Peyer's patch (tissue), 4 donors: ENCODE measurements around the gene ZKSCAN3. TPM values are rescaled to one million over a fixed set of nuclear protein-coding genes. Genes with fewer than 3 reads are reported as not detected.

Source experiments
- DNase-seq, 3 donors: peaks; one replicate each; pipeline ENCODE4 v3.0.0-alpha.2; 2017 to 2019
- H3K27ac ChIP-seq, 4 donors: fragments of 200-600 bp; sonication (generic); one replicate each; pipeline ENCODE4 v1.5.1; 2016 to 2019
- H3K27me3 ChIP-seq, 2 donors: fragments of 200-600 bp; sonication (generic); one replicate each; pipeline ENCODE4 v1.5.1; 2019
- H3K36me3 ChIP-seq, 3 donors: fragments of 200-600 bp; sonication (generic); one replicate each; pipeline ENCODE4 v1.5.1; 2016 to 2019
- H3K4me1 ChIP-seq, 4 donors: fragments of 200-600 bp; sonication (generic); one replicate each; pipeline ENCODE4 v1.5.1; 2016 to 2019
- H3K4me3 ChIP-seq, 4 donors: fragments of 200-600 bp; sonication (generic); 1 replicate in 3 of 4; 2 replicates in 1 of 4; pipeline ENCODE4 v1.5.1; 2016 to 2019; ENCODE audit warnings: mild to moderate bottlenecking in 1 of 4
- H3K9me3 ChIP-seq, 4 donors: fragments of 200-600 bp; sonication (generic); one replicate each; pipeline ENCODE4 v1.5.1; 2016 to 2019; ENCODE audit warnings: mild to moderate bottlenecking in 1 of 4
- POLR2A ChIP-seq, 2 donors: fragments of 450-650 bp; IDR thresholded peaks; one replicate each; pipeline ENCODE4 v1.5.1; 2017; ENCODE audit warnings: antibody characterized with exemption in 2 of 2, mild to moderate bottlenecking in 2 of 2, moderate library complexity in 2 of 2
- total RNA-seq, 4 donors: library from RNA; depleted of rRNA; stranded (reverse); fragments of >200 nt; gene quantifications; one replicate each; pipeline ENCODE4 v1.1.0, GENCODE V29; 2016
- TF ChIP-seq, protein P1 (sequence below), 6 experiments: fragments of 450-650 bp in 4 of 6; fragments of 200-600 bp in 2 of 6; sonication (generic) in 1 of 6; IDR thresholded peaks; one replicate each; pipeline ENCODE4 v1.5.1; 2017 to 2019; ENCODE audit warnings: antibody characterized with exemption in 6 of 6, mild to moderate bottlenecking in 3 of 6, moderate library complexity in 1 of 6

The ZKSCAN3 gene
- total RNA-seq, 4 donors from 2014 or later = 2.5 to 7.0 (median 4.6) TPM

DNA sequence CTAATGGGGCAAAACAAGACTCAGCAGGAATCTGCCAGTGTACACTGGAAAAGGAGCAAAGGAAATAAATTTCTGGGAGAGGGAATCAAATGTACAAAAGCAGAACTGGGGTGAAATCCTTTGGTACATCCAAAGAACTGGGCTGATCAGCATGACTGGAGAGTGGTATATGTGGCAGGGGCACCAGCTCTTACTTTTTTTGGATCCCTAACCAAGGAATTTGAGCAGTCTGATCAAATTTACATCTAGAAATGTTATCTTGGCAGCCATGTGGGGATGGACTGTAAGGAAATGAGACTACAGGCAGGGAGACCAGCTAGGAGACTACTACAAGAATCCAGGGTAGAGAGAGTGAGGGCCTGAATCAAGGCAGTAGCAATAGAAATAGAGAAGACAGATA is 12.6 kb upstream of the ZKSCAN3 start:
- peak overlapping the region in 2 of 4 donors; percentile 92 for H3K27ac ChIP-seq
- no peak for TF ChIP-seq POLR2A (IDR thresholded peaks at IDR 0.05)
- TF ChIP-seq, protein P1, sequence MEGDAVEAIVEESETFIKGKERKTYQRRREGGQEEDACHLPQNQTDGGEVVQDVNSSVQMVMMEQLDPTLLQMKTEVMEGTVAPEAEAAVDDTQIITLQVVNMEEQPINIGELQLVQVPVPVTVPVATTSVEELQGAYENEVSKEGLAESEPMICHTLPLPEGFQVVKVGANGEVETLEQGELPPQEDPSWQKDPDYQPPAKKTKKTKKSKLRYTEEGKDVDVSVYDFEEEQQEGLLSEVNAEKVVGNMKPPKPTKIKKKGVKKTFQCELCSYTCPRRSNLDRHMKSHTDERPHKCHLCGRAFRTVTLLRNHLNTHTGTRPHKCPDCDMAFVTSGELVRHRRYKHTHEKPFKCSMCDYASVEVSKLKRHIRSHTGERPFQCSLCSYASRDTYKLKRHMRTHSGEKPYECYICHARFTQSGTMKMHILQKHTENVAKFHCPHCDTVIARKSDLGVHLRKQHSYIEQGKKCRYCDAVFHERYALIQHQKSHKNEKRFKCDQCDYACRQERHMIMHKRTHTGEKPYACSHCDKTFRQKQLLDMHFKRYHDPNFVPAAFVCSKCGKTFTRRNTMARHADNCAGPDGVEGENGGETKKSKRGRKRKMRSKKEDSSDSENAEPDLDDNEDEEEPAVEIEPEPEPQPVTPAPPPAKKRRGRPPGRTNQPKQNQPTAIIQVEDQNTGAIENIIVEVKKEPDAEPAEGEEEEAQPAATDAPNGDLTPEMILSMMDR (IDR thresholded peaks at IDR 0.05) = no peak

DNA sequence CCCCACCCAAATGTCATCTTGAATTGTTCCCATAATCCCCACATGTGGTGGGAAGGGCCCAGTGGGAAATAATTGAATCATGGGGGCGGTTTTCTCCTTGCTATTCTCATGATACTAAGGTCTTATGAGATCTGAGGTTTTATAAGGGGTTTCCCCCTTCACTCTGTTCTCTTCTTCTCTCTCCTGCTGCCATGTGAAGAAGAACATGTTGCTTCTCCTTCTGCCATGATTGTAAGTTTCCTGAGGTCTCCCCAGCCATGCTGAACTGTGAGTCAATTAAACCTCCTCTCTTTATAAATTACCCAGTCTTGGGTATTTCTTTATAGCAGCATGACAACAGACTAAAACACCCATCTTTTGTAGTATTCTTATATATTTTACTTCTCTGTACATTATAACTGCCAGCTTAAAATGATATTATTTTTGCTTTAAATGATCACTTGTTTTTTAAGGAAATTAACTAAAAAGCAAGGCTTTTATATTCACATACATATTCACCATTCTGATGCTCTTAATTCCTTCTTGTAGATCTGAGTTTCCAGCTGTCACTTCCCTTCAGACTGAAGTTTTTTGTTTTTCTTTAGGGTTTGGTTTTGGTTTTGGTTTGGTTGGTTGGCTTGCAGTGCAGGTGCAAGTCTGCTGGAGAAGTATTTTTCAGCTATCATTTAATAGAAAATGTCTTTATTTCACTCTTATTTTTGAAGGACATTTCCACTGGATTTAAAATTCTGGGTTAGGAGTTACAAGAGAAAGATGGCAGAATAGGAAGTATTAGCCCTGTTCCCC is 9.2 kb upstream of the ZKSCAN3 start:
- no peaks in the 10 kb centered on the region for H3K9me3 ChIP-seq
- no peaks in the 10 kb centered on the region for H3K4me1 ChIP-seq
- no peak overlapping the region for H3K4me3 ChIP-seq
- no peak for DNase-seq
- H3K27ac ChIP-seq = no peak overlapping the region
- H3K27me3 ChIP-seq = no peaks in the 10 kb centered on the region
- TF ChIP-seq, protein P1 (IDR thresholded peaks at IDR 0.05) = no peak
- no peak for TF ChIP-seq POLR2A (IDR thresholded peaks at IDR 0.05)
- no peaks in the 10 kb centered on the region for H3K36me3 ChIP-seq

More for the DNA sequence above, 12.6 kb upstream of the ZKSCAN3 start:
- Histone ChIP-seq H3K4me1 (no peaks in the 10 kb centered on the region), H3K9me3 (no peaks in the 10 kb centered on the region), H3K4me3 (no peak overlapping the region), H3K27me3 (no peaks in the 10 kb centered on the region), H3K36me3 (no peaks in the 10 kb centered on the region)
- no peak for DNase-seq

DNA sequence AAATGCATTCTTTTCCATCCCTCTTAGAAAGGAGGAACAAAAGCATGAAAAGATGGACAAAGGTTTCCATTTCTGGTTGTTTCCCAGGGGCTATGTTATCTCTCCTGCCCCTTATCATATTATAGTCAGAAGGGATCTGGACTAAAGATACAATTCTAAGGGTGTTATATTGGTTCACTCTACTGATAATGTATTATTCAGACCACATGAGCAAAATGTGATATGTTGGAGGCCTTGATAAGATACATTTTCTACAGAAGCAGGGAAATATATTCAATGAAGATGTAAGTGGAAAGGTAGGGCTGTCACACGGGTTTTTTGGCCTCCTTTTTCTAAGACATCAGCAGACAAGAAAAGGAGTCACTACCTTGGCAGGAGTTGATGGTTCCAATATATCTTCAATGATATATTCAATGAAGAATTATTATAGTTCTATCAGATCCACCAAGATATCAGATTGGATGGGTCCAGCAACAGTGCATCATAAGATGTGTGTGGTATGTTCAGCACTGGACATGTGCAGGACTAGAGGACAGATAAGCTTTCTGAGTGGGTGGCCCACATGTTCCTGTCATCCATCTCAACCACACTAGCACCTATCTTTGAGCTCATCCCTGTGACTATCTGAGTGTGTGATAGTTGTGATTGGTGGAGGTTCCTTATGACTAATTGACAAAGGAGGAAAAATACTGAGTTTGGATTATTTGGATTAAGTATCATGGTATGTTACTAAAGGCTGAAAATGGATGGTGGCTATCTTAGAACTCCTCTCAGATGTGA is 5.7 kb upstream of the ZKSCAN3 start:
- Histone ChIP-seq H3K4me3 (no peak overlapping the region), H3K9me3 (no peaks in the 10 kb centered on the region), H3K27ac (no peak overlapping the region), H3K36me3 (no peaks in the 10 kb centered on the region), H3K4me1 (no peaks in the 10 kb centered on the region), H3K27me3 (no peaks in the 10 kb centered on the region)
- no peak for DNase-seq
- TF ChIP-seq, protein P1 (IDR thresholded peaks at IDR 0.05) = no peak

DNA sequence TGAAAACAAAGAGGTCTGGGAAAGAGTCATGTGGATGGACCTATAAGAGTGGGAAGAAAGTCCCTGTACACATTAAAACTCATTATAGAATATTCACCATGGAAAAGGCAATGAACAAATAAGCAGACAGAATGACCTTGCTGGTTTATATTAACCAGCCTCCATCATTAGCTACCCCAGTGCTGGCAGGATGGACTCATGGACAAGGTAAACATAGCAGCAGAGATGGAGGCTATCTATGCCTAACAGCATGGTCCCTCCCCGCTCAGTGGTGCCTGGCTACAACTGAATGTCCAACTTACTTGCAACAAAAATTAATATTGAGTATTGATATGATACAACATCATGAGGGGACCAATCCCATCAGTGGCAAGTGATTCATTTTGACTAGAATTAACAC is 4.5 kb upstream of the ZKSCAN3 start:
- Histone ChIP-seq H3K36me3 (no peaks in the 10 kb centered on the region), H3K4me1 (no peaks in the 10 kb centered on the region), H3K9me3 (no peaks in the 10 kb centered on the region), H3K27ac (no peak overlapping the region), H3K27me3 (no peaks in the 10 kb centered on the region), H3K4me3 (no peak overlapping the region)
- DNase-seq = no peak
- TF ChIP-seq POLR2A (IDR thresholded peaks at IDR 0.05) = no peak
- TF ChIP-seq, protein P1 (IDR thresholded peaks at IDR 0.05) = no peak

DNA sequence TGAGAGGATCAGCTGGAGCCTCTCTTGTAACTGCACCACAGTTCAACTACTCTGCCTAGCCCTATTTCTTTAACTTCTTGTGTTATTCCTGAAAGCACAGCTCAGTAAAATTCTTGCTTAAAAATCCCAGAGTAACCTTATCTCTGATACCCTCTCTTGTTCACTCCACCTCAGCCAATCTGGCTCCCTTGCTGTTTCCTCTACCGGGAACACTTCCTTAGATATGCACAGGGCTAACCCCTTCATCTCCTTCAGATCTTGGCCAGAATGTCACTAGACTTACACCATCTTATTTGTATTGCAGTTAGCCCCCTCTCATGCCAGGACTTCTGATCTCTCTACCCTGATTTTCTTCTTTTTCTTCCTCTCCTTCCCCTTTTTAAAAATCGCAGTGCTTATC is 2.6 kb upstream of the ZKSCAN3 start:
- no peak for TF ChIP-seq POLR2A (IDR thresholded peaks at IDR 0.05)
- TF ChIP-seq, protein P1 (IDR thresholded peaks at IDR 0.05) = no peak
- DNase-seq = no peak
- Histone ChIP-seq H3K27ac (no peak overlapping the region), H3K36me3 (no peaks in the 10 kb centered on the region), H3K9me3 (no peaks in the 10 kb centered on the region), H3K4me3 (no peak overlapping the region), H3K27me3 (no peaks in the 10 kb centered on the region), H3K4me1 (peaks cover 0 to 12% (median 0%) of the 10 kb centered on the region in 4 donors)
